Type B pancreatic cell (in vitro differentiated cells): ENCODE measurements around the gene ORC1. TPM values are rescaled to one million over a fixed set of nuclear protein-coding genes. Genes with fewer than 3 reads are reported as not detected.

Experiments used
- DNase-seq: peaks from one replicate; pipeline ENCODE4 v3.0.0; 2021; ENCODE audit warnings: mixed read lengths; ENCODE audit not compliant: unreplicated experiment; ENCODE audit errors: extremely low spot score
- H3K27ac Mint-ChIP-seq: 2 replicates; pipeline ENCODE4 v1.8.0; 2021; ENCODE audit warnings: mild to moderate bottlenecking, mixed read lengths
- H3K27me3 Mint-ChIP-seq: 2 replicates; pipeline ENCODE4 v1.8.0; 2021; ENCODE audit warnings: mixed read lengths
- H3K36me3 Mint-ChIP-seq: 2 replicates; pipeline ENCODE4 v1.8.0; 2021; ENCODE audit warnings: mixed read lengths
- H3K4me1 Mint-ChIP-seq: one replicate; pipeline ENCODE4 v1.8.0; 2021; ENCODE audit warnings: mixed read lengths; ENCODE audit not compliant: unreplicated experiment
- H3K4me3 Mint-ChIP-seq: 2 replicates; pipeline ENCODE4 v1.8.0; 2021; ENCODE audit warnings: mild to moderate bottlenecking, mixed read lengths
- H3K9me3 Mint-ChIP-seq: 2 replicates; pipeline ENCODE4 v1.8.0; 2021; ENCODE audit warnings: mixed read lengths
- CTCF ChIP-seq: fragments of 200-600 bp; sonication (generic); conservative IDR thresholded peaks from 2 replicates; pipeline ENCODE4 v1.5.0; 2021; ENCODE audit warnings: antibody characterized with exemption, mild to moderate bottlenecking
- total RNA-seq: library from RNA; stranded (reverse); gene quantifications from 2 replicates; pipeline ENCODE4 v1.2.1, GENCODE V29; 2021; ENCODE audit warnings: low replicate concordance

Gene ORC1
- total RNA-seq, 1 donor from 2014 or later, result 14.8 TPM

GRCh38 chr1:52435211-52435610 lies 31.0 kb upstream of the ORC1 start:
- DNase-seq, result no peak
- H3K9me3 Mint-ChIP-seq, result no peaks in the 10 kb centered on the region
- no peaks in the 10 kb centered on the region for H3K4me1 Mint-ChIP-seq
- peaks cover 30% of the 10 kb centered on the region for H3K36me3 Mint-ChIP-seq
- H3K4me3 Mint-ChIP-seq, result no peak overlapping the region
- TF ChIP-seq CTCF, result no peak
- no peak overlapping the region for H3K27ac Mint-ChIP-seq
- H3K27me3 Mint-ChIP-seq, result no peaks in the 10 kb centered on the region

- H3K36me3 Mint-ChIP-seq, result peaks cover 28% of the 10 kb centered on the region
- H3K9me3 Mint-ChIP-seq, result no peaks in the 10 kb centered on the region
- no peak overlapping the region for H3K4me3 Mint-ChIP-seq
- H3K27ac Mint-ChIP-seq, result no peak overlapping the region
- H3K4me1 Mint-ChIP-seq, result no peaks in the 10 kb centered on the region
- no peak for TF ChIP-seq CTCF
- no peak for DNase-seq
- H3K27me3 Mint-ChIP-seq, result no peaks in the 10 kb centered on the region
These were observed 28.6 kb upstream of the ORC1 start for GRCh38 chr1:52432807-52433206.

GRCh38 chr1:52427152-52427551 lies 22.9 kb upstream of the ORC1 start:
- no peaks in the 10 kb centered on the region for H3K27me3 Mint-ChIP-seq
- peak overlapping the region; percentile 54 for H3K27ac Mint-ChIP-seq
- H3K4me3 Mint-ChIP-seq, result no peak overlapping the region
- H3K36me3 Mint-ChIP-seq, result peaks cover 27% of the 10 kb centered on the region
- DNase-seq, result no peak
- H3K4me1 Mint-ChIP-seq, result peaks cover 4% of the 10 kb centered on the region
- no peak for TF ChIP-seq CTCF
- no peaks in the 10 kb centered on the region for H3K9me3 Mint-ChIP-seq

- no peaks in the 10 kb centered on the region for H3K27me3 Mint-ChIP-seq
- DNase-seq, result no peak
These were observed 22.1 kb upstream of the ORC1 start for GRCh38 chr1:52426371-52426770.

DNA sequence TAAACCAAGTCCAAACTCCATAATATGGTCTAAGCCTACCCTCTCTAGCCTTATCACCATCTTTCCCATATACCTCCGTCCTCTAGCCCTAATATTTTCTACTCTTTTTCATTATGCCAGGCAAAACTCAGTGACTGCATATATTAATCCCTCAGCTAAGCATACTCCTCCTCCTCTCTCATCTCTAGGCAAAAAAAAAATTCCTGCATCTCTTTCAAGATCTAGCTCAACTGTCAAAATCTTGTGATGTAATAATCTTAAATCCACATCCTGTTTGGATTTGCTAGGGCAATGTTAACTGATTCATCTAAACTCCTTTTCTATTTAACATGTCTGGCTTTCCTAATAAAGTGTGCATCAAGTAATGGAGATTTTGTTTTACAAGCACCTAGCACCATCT lies 20.6 kb upstream of the ORC1 start:
- Mint-ChIP-seq H3K36me3 (peaks cover 16% of the 10 kb centered on the region), H3K4me1 (peaks cover 4% of the 10 kb centered on the region)

More at GRCh38 chr1:52426371-52426770, 22.1 kb upstream of the ORC1 start:
- H3K4me1 Mint-ChIP-seq, result peaks cover 4% of the 10 kb centered on the region
- peaks cover 23% of the 10 kb centered on the region for H3K36me3 Mint-ChIP-seq
- TF ChIP-seq CTCF, result no peak
- peak overlapping the region; percentile 52 for H3K4me3 Mint-ChIP-seq
- peak overlapping the region; percentile 93 for H3K27ac Mint-ChIP-seq
- H3K9me3 Mint-ChIP-seq, result no peaks in the 10 kb centered on the region

More for the DNA sequence above, 20.6 kb upstream of the ORC1 start:
- no peak for DNase-seq
- H3K27me3 Mint-ChIP-seq, result no peaks in the 10 kb centered on the region
- no peaks in the 10 kb centered on the region for H3K9me3 Mint-ChIP-seq
- no peak overlapping the region for H3K27ac Mint-ChIP-seq
- no peak overlapping the region for H3K4me3 Mint-ChIP-seq
- no peak for TF ChIP-seq CTCF
